ENCODE measurements around the gene TSC22D2. TPM values are rescaled to one million over a fixed set of nuclear protein-coding genes. Genes with fewer than 3 reads are reported as not detected.

Gene TSC22D2
- polyA plus RNA-seq, 3 donors, result 5.1 to 12.9 (median 5.7) TPM

GRCh38 chr3:150378301-150378748 is 29.8 kb upstream of the TSC22D2 start:
- intact Hi-C loops (cut with micrococcal nuclease), result no loop called here
- no peaks in the 10 kb centered on the region for H3K27me3 ChIP-seq (ENCODE audit: control insufficient read depth in 2 of 2, insufficient read depth in 2 of 2, low read length in 2 of 2)
- H3K4me3 Mint-ChIP-seq, result no peak overlapping the region

GRCh38 chr3:150379469-150379868 is 28.6 kb upstream of the TSC22D2 start:
- Histone ChIP-seq H3K9ac (ENCODE audit: insufficient read depth, low read length, poor library complexity, severe bottlenecking) (no peak overlapping the region), H3K36me3 (replicated peaks in 1 of 2; ENCODE audit: control insufficient read depth in 1 of 2, insufficient read depth in 2 of 2, low read length in 2 of 2) (no peaks in the 10 kb centered on the region), H3K4me2 (replicated peaks; ENCODE audit: extremely low read depth, low read length, poor library complexity, severe bottlenecking) (no peak overlapping the region), H3K4me3 (replicated peaks in 1 of 3; ENCODE audit: low read depth in 2 of 3, low read length in 3 of 3) (no peak overlapping the region), H3K79me2 (ENCODE audit: insufficient read depth, low read length) (no peaks in the 10 kb centered on the region), H3K27me3 (ENCODE audit: control insufficient read depth in 2 of 2, insufficient read depth in 2 of 2, low read length in 2 of 2) (no peaks in the 10 kb centered on the region), H3K4me1 (ENCODE audit: control insufficient read depth in 1 of 2, insufficient read depth in 2 of 2, low read length in 2 of 2) (peaks cover 11 to 19% of the 10 kb centered on the region in 2 donors), H3K27ac (ENCODE audit: low read depth in 1 of 2, low read length in 2 of 2) (no peak overlapping the region), H4K20me1 (ENCODE audit: insufficient read depth, low read length) (no peaks in the 10 kb centered on the region), H3K9me3 (replicated peaks in 1 of 2; ENCODE audit: control insufficient read depth in 1 of 2, insufficient read depth in 1 of 2, low read length in 2 of 2) (no peaks in the 10 kb centered on the region), H2AFZ (ENCODE audit: insufficient read depth, low read depth, low read length, poor library complexity, severe bottlenecking) (no peak overlapping the region)
- no peaks in the 10 kb centered on the region for H3K36me3 Mint-ChIP-seq
- no peak overlapping the region for H3K27ac Mint-ChIP-seq
- H3K27me3 Mint-ChIP-seq (ENCODE audit: low read depth in 3 of 3), result peaks cover 0 to 2% (median 0%) of the 10 kb centered on the region in 3 donors
- DNase-seq, result no peak
- H3K9me3 Mint-ChIP-seq, result no peaks in the 10 kb centered on the region
- peaks cover 22% of the 10 kb centered on the region for H3K4me1 Mint-ChIP-seq
- intact Hi-C loops (cut with micrococcal nuclease), result no loop called here
- no peak overlapping the region for H3K4me3 Mint-ChIP-seq
- WGBS (ENCODE audit: insufficient coverage), result 80% methylated on average over 1 of the region's 1 CpG
- no peak for TF ChIP-seq CTCF (IDR thresholded peaks at IDR 0.05)

More at GRCh38 chr3:150378301-150378748, 29.8 kb upstream of the TSC22D2 start:
- Histone ChIP-seq H3K4me2 (replicated peaks; ENCODE audit: extremely low read depth, low read length, poor library complexity, severe bottlenecking) (no peak overlapping the region), H3K36me3 (replicated peaks in 1 of 2; ENCODE audit: control insufficient read depth in 1 of 2, insufficient read depth in 2 of 2, low read length in 2 of 2) (no peaks in the 10 kb centered on the region), H3K9ac (ENCODE audit: insufficient read depth, low read length, poor library complexity, severe bottlenecking) (no peak overlapping the region), H3K9me3 (replicated peaks in 1 of 2; ENCODE audit: control insufficient read depth in 1 of 2, insufficient read depth in 1 of 2, low read length in 2 of 2) (no peaks in the 10 kb centered on the region), H4K20me1 (ENCODE audit: insufficient read depth, low read length) (no peaks in the 10 kb centered on the region), H2AFZ (ENCODE audit: insufficient read depth, low read depth, low read length, poor library complexity, severe bottlenecking) (no peak overlapping the region), H3K27ac (ENCODE audit: low read depth in 1 of 2, low read length in 2 of 2) (no peak overlapping the region), H3K4me3 (replicated peaks in 1 of 3; ENCODE audit: low read depth in 2 of 3, low read length in 3 of 3) (no peak overlapping the region), H3K79me2 (ENCODE audit: insufficient read depth, low read length) (no peaks in the 10 kb centered on the region), H3K4me1 (ENCODE audit: control insufficient read depth in 1 of 2, insufficient read depth in 2 of 2, low read length in 2 of 2) (peaks cover 6 to 18% of the 10 kb centered on the region in 2 donors)
- H3K4me1 Mint-ChIP-seq, result peaks cover 22% of the 10 kb centered on the region
- whole genome bisulfite sequencing (ENCODE audit: insufficient coverage), result 98% methylated on average over 5 of the region's 6 CpGs
- H3K9me3 Mint-ChIP-seq, result no peaks in the 10 kb centered on the region
- no peaks in the 10 kb centered on the region for H3K36me3 Mint-ChIP-seq
- no peak overlapping the region for H3K27ac Mint-ChIP-seq
- peaks cover 0 to 2% (median 0%) of the 10 kb centered on the region in 3 donors for H3K27me3 Mint-ChIP-seq (ENCODE audit: low read depth in 3 of 3)
- DNase-seq, result no peak
- TF ChIP-seq CTCF (IDR thresholded peaks at IDR 0.05), result no peak
